Hepatocyte (in vitro differentiated cells): ENCODE data around the gene ITPR3.

Experiments
- EZH2 ChIP-seq: fragments of 200-600 bp; sonication (generic); IDR thresholded peaks from 2 replicates; pipeline ENCODE4 v1.6.1; 2016; ENCODE audit warnings: antibody characterized with exemption, mild to moderate bottlenecking, borderline replicate concordance
- EZH2phosphoT487 ChIP-seq: fragments of 200-600 bp; sonication (generic); IDR thresholded peaks from one replicate; pipeline ENCODE4 v1.6.1; 2018; ENCODE audit warnings: antibody characterized with exemption, mild to moderate bottlenecking, low read depth, moderate library complexity; ENCODE audit not compliant: unreplicated experiment, severe bottlenecking

GRCh38 chr6:33610779-33611732 lies 10.1 kb upstream of the ITPR3 start:
- no peak for TF ChIP-seq EZH2
- no peak for TF ChIP-seq EZH2phosphoT487
